H1 (cell line): ENCODE data around the gene KLHDC4.

ENCODE experiments used
- EGR1 ChIP-seq: IDR thresholded peaks from 2 replicates; pipeline ENCODE4 v1.6.1; 2011; ENCODE audit warnings: low read depth, low read length, borderline replicate concordance
- EZH2 ChIP-seq: fragments of 200-600 bp; sonication (generic); IDR thresholded peaks from 2 replicates; pipeline ENCODE4 v1.7.1; 2012; ENCODE audit warnings: low read depth, mild to moderate bottlenecking, moderate library complexity, low read length, inconsistent platforms; ENCODE audit not compliant: severe bottlenecking
- HDAC2 ChIP-seq, 2 experiments: fragments of 300-600 bp in 1 of 2; sonication (generic) in 1 of 2; IDR thresholded peaks; 2 replicates each; pipeline ENCODE4 v1.6.1; 2011 to 2012; ENCODE audit warnings: low read depth in 2 of 2, low read length in 2 of 2, mild to moderate bottlenecking in 2 of 2, moderate library complexity in 2 of 2, borderline replicate concordance in 1 of 2, inconsistent platforms in 1 of 2
- JUND ChIP-seq: IDR thresholded peaks from 2 replicates; pipeline ENCODE4 v1.6.1; 2011; ENCODE audit warnings: mild to moderate bottlenecking, improper control_type of control experiment, low read length
- NRF1 ChIP-seq: IDR thresholded peaks from 2 replicates; pipeline ENCODE4 v1.6.1; 2011; ENCODE audit warnings: mild to moderate bottlenecking, low read depth, low read length, improper control_type of control experiment
- RFX5 ChIP-seq: IDR thresholded peaks from 2 replicates; pipeline ENCODE4 v1.6.1; 2011; ENCODE audit warnings: low read depth, low read length, improper control_type of control experiment, borderline replicate concordance
- SUZ12 ChIP-seq: fragments of 200-600 bp; sonication (generic); IDR thresholded peaks from 2 replicates; pipeline ENCODE4 v1.6.1; 2012; ENCODE audit warnings: mild to moderate bottlenecking, inconsistent platforms, low read length, moderate library complexity, mixed read lengths
- TBP ChIP-seq: IDR thresholded peaks from 2 replicates; pipeline ENCODE4 v1.6.1; 2011; ENCODE audit warnings: low read depth, low read length, improper control_type of control experiment
- TF ChIP-seq, protein P1 (sequence below), 3 experiments: IDR thresholded peaks; 1 replicate in 2 of 3; 2 replicates in 1 of 3; pipeline versions ENCODE4 v1.5.1 to v1.6.1; 2011; ENCODE audit warnings: low read length in 3 of 3, mild to moderate bottlenecking in 3 of 3, inconsistent platforms in 2 of 3, low read depth in 1 of 3, moderate library complexity in 1 of 3; ENCODE audit not compliant: insufficient read depth in 1 of 3; ENCODE audit errors: control extremely low read depth in 1 of 3
- TF ChIP-seq, protein P2 (sequence below): IDR thresholded peaks from 2 replicates; pipeline ENCODE4 v1.6.1; 2011; ENCODE audit warnings: low read length, improper control_type of control experiment

DNA sequence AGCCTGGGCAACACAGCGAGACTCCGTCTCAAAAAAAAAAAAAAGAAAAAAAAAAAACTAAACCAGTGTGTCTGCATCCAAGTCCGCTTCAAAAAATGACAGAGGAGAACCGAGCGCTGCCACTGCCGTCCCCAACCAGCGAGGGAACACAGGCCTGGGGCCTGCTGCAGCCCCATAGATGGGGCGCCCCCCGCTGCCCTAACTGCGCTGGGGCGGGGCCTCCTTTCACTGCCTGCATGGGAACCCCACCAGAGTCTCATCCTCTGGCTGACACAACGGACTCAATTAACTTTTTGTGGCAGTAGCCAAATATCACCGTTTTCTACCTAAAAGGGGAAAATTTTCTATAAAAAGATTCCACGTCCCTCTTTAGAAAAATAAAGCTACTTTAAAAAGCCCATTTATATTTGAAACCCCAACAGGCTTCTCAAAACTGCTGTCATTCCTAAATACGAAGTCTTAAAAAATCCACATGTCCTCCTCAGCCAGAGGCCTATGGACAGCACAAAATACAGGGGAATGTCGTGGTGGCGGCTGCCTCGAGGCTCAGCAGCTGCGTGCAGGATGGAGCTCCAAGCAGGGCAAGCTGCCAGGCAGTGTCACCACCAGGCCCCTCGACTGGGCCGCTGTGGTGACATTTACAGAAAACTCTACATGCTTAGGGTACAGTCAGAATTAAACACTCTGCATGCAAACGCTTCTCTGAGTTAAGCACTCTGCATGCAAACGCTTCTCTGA, 30.3 kb downstream of the KLHDC4 start:
- TF ChIP-seq, protein P1, sequence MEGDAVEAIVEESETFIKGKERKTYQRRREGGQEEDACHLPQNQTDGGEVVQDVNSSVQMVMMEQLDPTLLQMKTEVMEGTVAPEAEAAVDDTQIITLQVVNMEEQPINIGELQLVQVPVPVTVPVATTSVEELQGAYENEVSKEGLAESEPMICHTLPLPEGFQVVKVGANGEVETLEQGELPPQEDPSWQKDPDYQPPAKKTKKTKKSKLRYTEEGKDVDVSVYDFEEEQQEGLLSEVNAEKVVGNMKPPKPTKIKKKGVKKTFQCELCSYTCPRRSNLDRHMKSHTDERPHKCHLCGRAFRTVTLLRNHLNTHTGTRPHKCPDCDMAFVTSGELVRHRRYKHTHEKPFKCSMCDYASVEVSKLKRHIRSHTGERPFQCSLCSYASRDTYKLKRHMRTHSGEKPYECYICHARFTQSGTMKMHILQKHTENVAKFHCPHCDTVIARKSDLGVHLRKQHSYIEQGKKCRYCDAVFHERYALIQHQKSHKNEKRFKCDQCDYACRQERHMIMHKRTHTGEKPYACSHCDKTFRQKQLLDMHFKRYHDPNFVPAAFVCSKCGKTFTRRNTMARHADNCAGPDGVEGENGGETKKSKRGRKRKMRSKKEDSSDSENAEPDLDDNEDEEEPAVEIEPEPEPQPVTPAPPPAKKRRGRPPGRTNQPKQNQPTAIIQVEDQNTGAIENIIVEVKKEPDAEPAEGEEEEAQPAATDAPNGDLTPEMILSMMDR (IDR thresholded peaks at IDR 0.05; ENCODE audit: control extremely low read depth in 1 of 3, insufficient read depth in 1 of 3, low read depth in 1 of 3, low read length in 3 of 3) = no peak
- TF ChIP-seq NRF1 (no peak), TBP (no peak), EGR1 (no peak), SUZ12 (no peak), RFX5 (no peak), EZH2 (no peak), HDAC2 (IDR thresholded peaks at IDR 0.05; ENCODE audit: borderline replicate concordance in 1 of 2, low read depth in 2 of 2, low read length in 2 of 2) (no peak), JUND (no peak)
- TF ChIP-seq, protein P2, sequence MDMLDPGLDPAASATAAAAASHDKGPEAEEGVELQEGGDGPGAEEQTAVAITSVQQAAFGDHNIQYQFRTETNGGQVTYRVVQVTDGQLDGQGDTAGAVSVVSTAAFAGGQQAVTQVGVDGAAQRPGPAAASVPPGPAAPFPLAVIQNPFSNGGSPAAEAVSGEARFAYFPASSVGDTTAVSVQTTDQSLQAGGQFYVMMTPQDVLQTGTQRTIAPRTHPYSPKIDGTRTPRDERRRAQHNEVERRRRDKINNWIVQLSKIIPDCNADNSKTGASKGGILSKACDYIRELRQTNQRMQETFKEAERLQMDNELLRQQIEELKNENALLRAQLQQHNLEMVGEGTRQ = no peak
